GM18508 (cell line): ENCODE results near the gene CCDC149.

Source experiments
- ATAC-seq: cut with Tn5 transposase; IDR thresholded peaks from one replicate; pipeline ENCODE4 v1.9.1; 2021; ENCODE audit warnings: moderate number of reproducible peaks; ENCODE audit not compliant: insufficient read depth, unreplicated experiment

CCDC149 gene

GRCh38 chr4:24884902-24885301 lies 27.9 kb downstream of the CCDC149 start:
- ATAC-seq = no peak

- ATAC-seq = no peak
These were observed 31.2 kb downstream of the CCDC149 start for GRCh38 chr4:24881508-24882196.

- no peak for ATAC-seq
These were observed 32.7 kb downstream of the CCDC149 start for GRCh38 chr4:24880186-24880585.

GRCh38 chr4:24878636-24879016 lies 34.2 kb downstream of the CCDC149 start:
- ATAC-seq = no peak

- no peak for ATAC-seq
These were observed 34.8 kb downstream of the CCDC149 start for GRCh38 chr4:24877868-24878635.

GRCh38 chr4:24876431-24876830 lies 36.4 kb downstream of the CCDC149 start:
- ATAC-seq = no peak

- no peak for ATAC-seq
These were observed 40.1 kb downstream of the CCDC149 start for GRCh38 chr4:24872720-24873119.

- no peak for ATAC-seq
These were observed 41.6 kb downstream of the CCDC149 start for GRCh38 chr4:24871210-24871609.

- no peak for ATAC-seq
These were observed 45.0 kb downstream of the CCDC149 start for GRCh38 chr4:24867766-24868296.

GRCh38 chr4:24867251-24867650 lies 45.6 kb downstream of the CCDC149 start:
- no peak for ATAC-seq

GRCh38 chr4:24865401-24865800 lies 47.4 kb downstream of the CCDC149 start:
- no peak for ATAC-seq

GRCh38 chr4:24863799-24864198 lies 49.0 kb downstream of the CCDC149 start:
- no peak for ATAC-seq

- peak; percentile 60 for ATAC-seq
These were observed 50.6 kb downstream of the CCDC149 start for GRCh38 chr4:24862073-24862751.

- no peak for ATAC-seq
These were observed 54.3 kb downstream of the CCDC149 start for GRCh38 chr4:24858550-24858949.

GRCh38 chr4:24858026-24858425 lies 54.8 kb downstream of the CCDC149 start:
- ATAC-seq = no peak

- ATAC-seq = peak; percentile 94
These were observed 56.3 kb downstream of the CCDC149 start for GRCh38 chr4:24856586-24856985.

GRCh38 chr4:24855741-24856140 lies 57.1 kb downstream of the CCDC149 start:
- ATAC-seq = no peak

- ATAC-seq = no peak
These were observed 59.7 kb downstream of the CCDC149 start for GRCh38 chr4:24853142-24853541.

- ATAC-seq = no peak
These were observed 62.2 kb downstream of the CCDC149 start for GRCh38 chr4:24850674-24851073.

- no peak for ATAC-seq
These were observed 63.1 kb downstream of the CCDC149 start for GRCh38 chr4:24849756-24850155.

- no peak for ATAC-seq
These were observed 63.5 kb downstream of the CCDC149 start for GRCh38 chr4:24849351-24849750.
